GM18507 (cell line): ENCODE data around the gene ETV3L.

Experiments
- DNase-seq: peaks from one replicate; pipeline ENCODE4 v3.0.0; 2011; ENCODE audit warnings: low read depth; ENCODE audit not compliant: insufficient read length; ENCODE audit errors: extremely low spot score
- FAIRE-seq: peaks from 2 replicates; lab custom pipeline; 2011; peaks lifted over from hg19 to GRCh38; lab: Jason Lieb, UNC

The ETV3L gene

GRCh38 chr1:157099633-157100009, at the start of gene ETV3L:
Gene ETV3L (minus strand): TSS chr1:157099808. CDS start chr1:157099523, 285 bp downstream.
- FAIRE-seq (no peak), DNase-seq (no peak)

- no peak for FAIRE-seq
- no peak for DNase-seq
These were observed 48.5 kb upstream of the ETV3L start for GRCh38 chr1:157147906-157148700.

DNA sequence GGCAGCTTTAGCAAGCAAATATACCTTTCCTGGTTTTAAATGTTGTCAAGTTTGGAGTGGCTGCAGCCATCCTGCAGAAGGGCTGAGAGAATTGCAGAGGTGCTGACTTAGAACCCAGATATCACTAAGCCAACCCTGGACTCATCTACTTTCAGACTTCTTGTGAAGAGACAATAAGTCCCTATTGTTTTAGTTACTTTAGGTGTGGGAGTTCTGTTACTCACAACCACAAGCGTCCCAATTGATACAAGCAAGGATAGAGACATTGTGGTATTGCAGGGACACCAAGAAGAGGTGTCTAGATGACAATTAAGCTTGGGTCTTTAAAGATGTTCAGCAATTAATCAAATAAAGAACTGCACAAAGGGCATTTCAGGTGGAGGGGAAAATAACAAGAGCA, 47.4 kb upstream of the ETV3L start:
- no peak for DNase-seq
- no peak for FAIRE-seq

DNA sequence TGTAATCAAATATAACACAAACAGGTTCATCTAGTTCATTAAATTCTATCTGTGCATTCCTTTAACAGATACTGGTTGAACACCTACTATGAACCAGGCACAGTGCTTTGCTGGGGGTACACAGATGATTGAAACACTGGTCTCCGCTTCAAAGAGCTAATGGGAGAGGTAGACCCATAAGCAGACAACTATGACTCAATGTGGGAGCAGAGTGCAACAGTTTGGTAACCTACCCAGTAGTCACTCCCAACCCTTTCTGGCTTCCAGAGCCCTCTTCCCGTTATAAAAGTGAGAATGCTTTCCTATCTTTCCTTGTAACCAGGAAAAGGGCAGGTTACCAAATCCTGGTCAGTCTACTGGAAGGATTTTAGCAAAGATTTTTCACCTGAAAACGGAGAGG, 46.6 kb upstream of the ETV3L start:
- FAIRE-seq (no peak), DNase-seq (no peak)

GRCh38 chr1:157145076-157145475, 45.5 kb upstream of the ETV3L start:
- no peak for FAIRE-seq
- DNase-seq = no peak

DNA sequence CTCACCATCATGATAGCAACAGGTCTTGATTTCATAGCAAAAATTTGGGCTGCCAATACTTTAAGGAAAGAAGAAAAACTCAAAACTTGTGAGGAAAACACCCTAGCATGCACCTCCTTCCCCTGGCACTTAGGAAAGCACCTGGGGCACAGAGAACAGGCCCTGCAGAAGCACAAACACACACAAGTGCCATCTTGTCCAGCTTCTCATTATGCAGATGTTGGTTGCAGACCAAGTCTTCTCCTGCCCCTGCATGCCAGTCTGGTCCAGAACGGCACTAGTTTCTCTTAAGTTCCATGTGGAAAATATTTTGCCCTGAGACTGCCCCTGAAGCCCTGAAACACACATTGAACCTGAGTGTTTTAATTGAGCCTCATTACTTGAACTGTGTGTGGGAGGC, 44.9 kb upstream of the ETV3L start:
- no peak for FAIRE-seq
- no peak for DNase-seq

DNA sequence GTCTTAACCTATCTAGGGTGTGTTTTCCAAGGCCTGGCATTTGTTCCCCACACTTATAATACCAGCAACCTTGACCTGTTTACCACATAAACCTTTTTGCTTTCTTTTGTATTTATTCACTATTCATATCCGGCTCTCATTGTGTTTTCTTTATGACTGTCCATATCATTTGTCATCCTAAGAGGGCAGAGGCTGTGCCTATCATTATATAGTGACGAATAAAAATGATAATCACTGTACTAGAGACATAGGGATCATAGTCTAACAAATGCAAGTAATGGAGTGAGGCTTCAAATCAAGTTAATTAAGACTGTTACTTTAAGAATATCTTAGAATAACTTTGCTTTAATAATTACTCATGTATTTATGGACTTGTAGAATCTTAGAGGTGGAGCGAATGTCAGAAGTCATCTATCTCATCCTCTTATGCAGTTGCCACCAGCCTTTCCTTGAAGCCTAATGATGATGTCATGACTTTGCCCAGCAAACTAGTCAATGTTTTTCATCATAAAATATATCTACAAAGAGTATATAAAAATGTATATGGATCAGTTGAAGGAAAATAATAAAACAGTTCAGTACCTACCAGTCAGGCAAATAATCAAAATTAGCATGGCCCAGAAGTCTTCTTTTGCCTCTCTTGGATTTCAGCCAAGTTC, 43.3 kb upstream of the ETV3L start:
- DNase-seq (no peak), FAIRE-seq (no peak)

DNA sequence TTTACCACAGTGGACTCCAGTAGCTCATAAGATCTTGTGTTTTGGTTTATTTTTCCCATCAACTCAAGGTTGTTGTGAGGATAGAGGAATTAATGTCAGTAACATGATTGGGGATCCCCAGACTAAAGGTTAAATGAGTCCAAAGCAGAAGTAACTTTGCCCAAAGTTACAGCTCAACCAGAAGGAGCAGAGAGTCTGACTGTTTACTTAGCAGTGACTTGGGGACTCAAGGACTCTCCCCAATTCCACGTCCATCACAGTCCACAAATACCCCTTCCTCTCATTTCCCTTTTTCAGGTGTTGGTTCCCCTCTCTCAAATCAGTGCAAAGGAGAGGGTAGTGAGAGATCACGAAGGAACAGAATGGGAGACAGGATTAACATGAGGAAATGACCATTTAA, 42.6 kb upstream of the ETV3L start:
- FAIRE-seq = no peak
- DNase-seq = no peak

GRCh38 chr1:157141212-157141855, 41.7 kb upstream of the ETV3L start:
- FAIRE-seq (no peak), DNase-seq (no peak)

- no peak for DNase-seq
- FAIRE-seq = no peak
These were observed 40.5 kb upstream of the ETV3L start for GRCh38 chr1:157140063-157140588.

DNA sequence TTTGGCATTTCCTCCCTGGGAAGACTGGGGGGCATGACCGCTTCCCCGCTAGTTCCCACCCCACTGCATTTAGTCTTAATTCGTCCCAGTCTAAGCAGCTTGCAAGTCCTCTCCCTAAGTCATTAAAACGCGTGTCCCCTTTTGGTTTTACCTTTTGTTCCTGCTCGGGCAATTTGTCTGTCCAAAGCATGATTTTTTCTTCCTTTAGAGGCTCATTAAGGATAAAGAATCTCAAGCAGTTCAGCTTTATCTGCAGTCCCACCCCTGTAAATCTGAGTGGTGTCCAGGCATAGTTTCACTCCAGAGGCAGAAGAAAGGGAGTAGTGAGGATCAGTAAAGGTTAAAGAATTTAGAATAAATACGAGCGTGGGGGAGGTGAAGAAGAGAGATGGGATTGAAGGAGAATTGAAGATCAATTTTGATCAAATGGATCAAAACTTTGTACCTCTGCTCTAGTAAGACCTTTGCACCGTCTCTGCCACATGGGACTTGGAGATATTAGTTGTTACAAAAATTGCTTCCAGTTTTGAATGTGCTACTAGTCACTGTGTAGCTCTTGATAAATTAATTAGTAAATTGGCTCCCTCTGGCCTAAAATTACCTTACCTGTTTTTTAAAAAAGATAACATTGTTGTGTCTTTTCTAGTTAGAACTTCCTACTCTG, 39.6 kb upstream of the ETV3L start:
- no peak for DNase-seq
- FAIRE-seq = peak; percentile 12

DNA sequence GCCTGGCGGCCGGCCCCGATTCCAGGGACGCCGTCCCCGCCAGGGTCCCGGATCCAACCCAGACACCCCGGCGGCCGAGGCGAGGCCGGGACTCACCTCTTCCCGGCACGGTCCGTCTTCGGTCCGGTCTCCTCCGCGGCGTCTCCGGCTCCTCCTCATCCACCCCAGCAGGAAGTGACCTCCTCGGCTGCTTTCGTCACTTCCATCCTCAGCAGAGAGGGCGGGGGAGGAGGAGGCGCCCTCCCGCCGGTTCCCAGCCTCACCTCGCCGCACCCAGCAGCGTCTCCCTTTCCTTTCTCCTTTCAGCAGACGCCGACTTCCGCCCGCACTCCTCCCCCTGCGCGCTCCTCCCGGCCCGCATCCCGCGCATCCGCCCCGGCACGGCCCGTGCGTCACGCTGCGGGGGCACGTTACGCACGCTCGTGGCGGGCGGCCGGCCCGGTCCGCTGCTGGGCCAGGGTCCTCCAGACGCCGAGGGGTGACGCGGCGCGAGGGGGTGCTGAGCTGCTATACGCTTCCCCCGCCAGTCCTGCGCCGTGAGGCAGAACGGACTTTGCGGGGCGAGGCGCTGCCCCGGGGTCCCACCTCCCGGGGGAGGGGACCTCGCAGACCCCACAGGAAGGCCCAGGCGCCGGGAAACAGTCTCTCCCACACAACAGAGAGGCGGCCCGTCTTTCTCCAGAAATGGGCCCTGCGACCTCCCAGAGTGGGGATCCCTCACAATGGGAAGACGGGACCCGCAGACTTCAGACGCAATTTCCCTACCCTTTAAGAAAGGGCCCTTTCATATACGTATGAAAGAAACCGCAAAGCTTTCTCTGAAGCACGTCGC, 38.8 kb upstream of the ETV3L start, which contains the start of gene ETV3:
TSS of gene ETV3 (minus strand) at position 176 of the 832 bp plus-strand sequence. CDS start 2,043 bp downstream, outside the sequence.
- FAIRE-seq = peak; percentile 86

DNA sequence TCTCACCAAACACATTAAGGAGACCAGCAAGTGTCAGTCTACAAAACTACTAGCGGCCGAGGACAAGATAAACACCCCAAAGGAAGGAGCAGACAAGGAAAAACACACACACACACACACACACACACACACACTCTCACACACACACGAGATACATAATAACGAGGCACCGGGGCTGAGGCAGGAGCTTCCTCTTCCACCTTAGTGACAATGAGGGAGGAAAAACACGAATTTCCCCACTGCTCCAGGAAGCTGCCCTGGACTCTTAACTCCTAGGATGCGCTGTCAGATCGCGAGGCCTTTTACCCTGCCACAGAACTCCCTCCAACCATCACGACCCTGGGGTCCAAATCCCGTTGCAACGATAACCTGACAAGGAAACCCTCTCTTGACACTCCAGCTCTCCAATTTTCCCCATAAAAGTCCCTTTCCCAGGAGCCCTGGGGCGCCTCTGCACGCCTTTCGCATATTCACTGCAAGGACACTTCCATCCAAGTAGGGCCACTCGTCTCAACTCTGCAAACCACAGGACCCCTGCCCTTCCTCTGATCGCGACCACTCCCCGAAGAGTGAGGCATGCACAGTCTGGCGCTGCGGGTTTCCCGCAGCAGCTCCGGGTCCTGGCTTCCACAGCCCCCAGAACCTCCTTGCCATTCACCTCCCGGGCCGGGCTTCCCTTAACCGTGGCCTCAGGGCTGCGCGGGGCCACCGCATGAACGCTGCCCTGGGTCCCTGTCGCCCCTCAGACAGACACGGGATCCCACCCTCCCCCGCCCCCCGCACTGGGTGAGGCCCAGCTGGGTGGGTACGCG, 38.0 kb upstream of the ETV3L start:
- FAIRE-seq = no peak
- no peak for DNase-seq

More for the DNA sequence above, 38.8 kb upstream of the ETV3L start, which contains the start of gene ETV3:
- peak; percentile 78 for DNase-seq

GRCh38 chr1:157137046-157137407, 37.4 kb upstream of the ETV3L start:
- no peak for FAIRE-seq
- no peak for DNase-seq

DNA sequence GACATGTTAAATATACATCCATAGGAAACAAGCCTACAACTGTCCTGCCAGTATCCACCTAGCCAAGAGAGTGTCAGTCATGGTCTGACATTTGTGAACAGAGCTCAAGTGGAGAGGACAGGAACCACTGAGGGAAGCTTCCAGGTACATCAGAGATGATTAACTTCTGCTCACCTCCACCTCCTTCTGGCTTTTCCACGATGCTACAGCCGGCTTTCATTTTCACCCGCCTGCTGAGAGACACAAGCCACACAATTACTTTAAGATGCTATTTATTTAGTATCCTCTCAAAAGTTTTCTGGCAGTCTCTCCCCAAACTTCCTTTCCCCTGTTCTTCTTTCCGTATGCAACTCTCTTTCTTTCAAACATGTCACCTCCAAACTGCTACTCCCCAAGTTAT, 36.5 kb upstream of the ETV3L start:
- no peak for FAIRE-seq
- no peak for DNase-seq

GRCh38 chr1:157135646-157136045, 36.0 kb upstream of the ETV3L start:
- no peak for FAIRE-seq
- DNase-seq = no peak

DNA sequence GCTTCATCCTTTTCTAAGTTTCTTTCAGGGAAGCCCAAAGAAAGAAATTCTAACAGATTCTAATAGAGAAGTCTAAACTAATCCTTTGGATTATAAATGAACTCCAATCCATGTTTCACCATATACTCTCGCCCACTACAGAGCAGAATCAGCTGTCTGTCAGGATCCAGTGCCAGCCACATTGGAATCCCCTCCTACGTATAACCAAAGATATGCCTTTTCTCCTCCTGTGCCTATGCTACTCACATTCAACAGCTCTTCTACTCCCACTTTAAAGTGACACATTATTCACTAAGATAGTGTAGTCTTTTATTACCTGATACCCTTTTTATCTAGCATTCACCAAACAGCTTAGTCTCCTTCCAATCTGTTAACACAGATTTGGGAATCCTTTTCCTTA, 35.5 kb upstream of the ETV3L start:
- DNase-seq (no peak), FAIRE-seq (no peak)

DNA sequence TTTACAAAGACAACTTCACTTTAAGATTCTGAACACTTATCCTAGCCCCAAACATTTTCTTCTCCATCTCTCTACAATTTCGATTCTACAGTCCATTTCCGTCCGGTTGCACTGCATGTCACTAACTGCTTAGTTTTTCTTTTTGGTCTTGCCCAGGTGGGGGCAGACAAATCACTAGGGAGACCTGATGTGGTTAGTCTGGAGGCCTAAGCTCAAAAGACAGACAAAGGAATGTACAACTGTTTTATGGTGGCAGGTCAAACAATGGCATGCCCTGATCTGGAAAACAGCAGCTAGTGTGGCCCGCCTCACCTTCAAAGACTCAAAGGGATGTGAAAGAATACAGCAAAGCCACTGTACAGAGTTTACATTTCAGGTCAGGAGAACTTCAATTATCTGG, 34.8 kb upstream of the ETV3L start:
- no peak for DNase-seq
- no peak for FAIRE-seq
